GM12878 (cell line): ENCODE data around the gene PPP1R37. TPM values are rescaled to one million over a fixed set of nuclear protein-coding genes. Genes with fewer than 3 reads are reported as not detected.
A peak's percentile ranks its signal among the peaks of the same experiment; 100 is the strongest.

Source experiments
- KDM1A ChIP-seq: fragments of 200-600 bp; sonication (generic); IDR thresholded peaks from 2 replicates; pipeline ENCODE4 v1.6.1; 2016; ENCODE audit warnings: borderline replicate concordance
- MTA2 ChIP-seq: fragments of 450-650 bp; IDR thresholded peaks from 2 replicates; pipeline ENCODE4 v1.6.1; 2016; ENCODE audit warnings: low read depth, mild to moderate bottlenecking, moderate library complexity
- MYB ChIP-seq: fragments of 150-350 bp; IDR thresholded peaks from 2 replicates; pipeline ENCODE4 v1.6.1; 2014; ENCODE audit warnings: mild to moderate bottlenecking, low read depth, low read length, borderline replicate concordance
- REST ChIP-seq: IDR thresholded peaks from 2 replicates; pipeline ENCODE4 v1.6.1; 2012; ENCODE audit warnings: mild to moderate bottlenecking, low read depth, low read length
- SIN3A ChIP-seq: IDR thresholded peaks from 2 replicates; pipeline ENCODE4 v1.6.1; 2012; ENCODE audit warnings: low read depth, low read length, improper control_type of control experiment
- STAT1 ChIP-seq: fragments of 450-650 bp; conservative IDR thresholded peaks from 2 replicates; pipeline ENCODE4 v1.6.1; 2014; ENCODE audit warnings: antibody characterized with exemption, mild to moderate bottlenecking
- SUPT20H ChIP-seq: IDR thresholded peaks from 2 replicates; pipeline ENCODE4 v1.6.1; 2011; ENCODE audit warnings: low read depth, mild to moderate bottlenecking, low read length, moderate library complexity, borderline replicate concordance; ENCODE audit not compliant: control insufficient read depth
- TBL1XR1 ChIP-seq: IDR thresholded peaks from 2 replicates; pipeline ENCODE4 v1.6.1; 2012; ENCODE audit warnings: low read depth, low read length, improper control_type of control experiment
- ZZZ3 ChIP-seq: IDR thresholded peaks from 2 replicates; pipeline ENCODE4 v1.6.1; 2011; ENCODE audit warnings: low read depth; ENCODE audit not compliant: control insufficient read depth, insufficient read length
- polyA plus RNA-seq, 11 experiments: library from polyadenylated mRNA; depleted of rRNA in 4 of 11; unstranded in 6 of 11; stranded (reverse) in 5 of 11; fragments of >200 nt; fragmentation: Nextera tagmentation in 4 of 11; fragmentation: Illumina TruSeq in 1 of 11; extraction: Ambion mirVana in 4 of 11; extraction: Trizol in 1 of 11; gene quantifications; 1 replicate in 1 of 11; 2 replicates in 10 of 11; pipeline versions ENCODE4 v1.2.1 to v1.2.3, GENCODE V29; 2011 to 2016; ENCODE audit warnings: inconsistent platforms in 2 of 11, missing spikeins in 2 of 11, low read depth in 1 of 11
- total RNA-seq, 4 experiments: library from RNA; depleted of rRNA in 3 of 4; stranded (reverse); fragments of >200 nt in 3 of 4; fragmentation: Illumina TruSeq in 1 of 4; extraction: Trizol in 1 of 4; gene quantifications; 2 replicates each; pipeline versions ENCODE4 v1.2.1 to v1.2.3, GENCODE V29; 2013 to 2021
- TF ChIP-seq, protein P1 (sequence below): fragments of 450-650 bp; IDR thresholded peaks from 2 replicates; pipeline ENCODE4 v1.6.1; 2018; ENCODE audit warnings: borderline replicate concordance, mild to moderate bottlenecking; ENCODE audit not compliant: partially characterized antibody
- TF ChIP-seq, protein P2 (sequence below): fragments of 150-350 bp; IDR thresholded peaks from 2 replicates; pipeline ENCODE4 v1.6.1; 2014; ENCODE audit warnings: mild to moderate bottlenecking, low read depth, low read length
- TF ChIP-seq, protein P3 (sequence below): fragments of 450-650 bp; formaldehyde crosslinking; IDR thresholded peaks from 2 replicates; pipeline ENCODE4 v1.4.0; 2022; ENCODE audit warnings: mild to moderate bottlenecking, moderate library complexity

PPP1R37 gene
- total and polyA plus RNA-seq, 10 of the 15 experiments (the other 5 are each of a cell fraction or from before 2014, with no cell fraction given) = 0.09 to 21.3 (median 5.1) TPM; not detected in 1

DNA sequence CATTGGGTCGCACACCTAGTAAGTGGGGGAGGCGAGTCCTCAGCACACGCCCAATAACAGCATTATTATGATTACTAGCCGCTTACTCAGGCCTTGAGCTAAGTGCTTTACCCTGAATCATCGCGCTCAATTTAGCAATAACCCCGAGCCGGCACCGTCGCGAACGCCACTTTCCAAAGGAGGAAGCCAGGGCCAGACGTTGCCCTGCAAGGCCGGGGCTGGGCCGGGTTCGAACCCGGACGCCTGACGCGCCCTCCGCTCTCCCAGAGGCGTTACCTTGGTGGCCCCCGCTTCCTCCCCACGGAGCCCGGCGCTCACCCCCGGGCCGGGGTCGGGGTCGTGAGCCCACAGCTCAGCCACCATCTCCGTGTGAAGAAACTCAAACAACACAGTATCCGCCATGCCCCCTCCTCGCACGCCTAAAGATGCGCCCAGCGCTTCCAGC lies 84.9 kb downstream of the PPP1R37 start, which contains the start of gene TRAPPC6A (continued):
- TF ChIP-seq MYB (no peak), SIN3A (peak; percentile 55; the same call in 1 of the 2 replicates), REST (no peak), ZZZ3 (no peak), MTA2 (no peak), TBL1XR1 (no peak), STAT1 (0 out of 2 replicates have a peak, but pooled peaks have one; percentile 37), SUPT20H (no peak), KDM1A (no peak)
- TF ChIP-seq, protein P1, sequence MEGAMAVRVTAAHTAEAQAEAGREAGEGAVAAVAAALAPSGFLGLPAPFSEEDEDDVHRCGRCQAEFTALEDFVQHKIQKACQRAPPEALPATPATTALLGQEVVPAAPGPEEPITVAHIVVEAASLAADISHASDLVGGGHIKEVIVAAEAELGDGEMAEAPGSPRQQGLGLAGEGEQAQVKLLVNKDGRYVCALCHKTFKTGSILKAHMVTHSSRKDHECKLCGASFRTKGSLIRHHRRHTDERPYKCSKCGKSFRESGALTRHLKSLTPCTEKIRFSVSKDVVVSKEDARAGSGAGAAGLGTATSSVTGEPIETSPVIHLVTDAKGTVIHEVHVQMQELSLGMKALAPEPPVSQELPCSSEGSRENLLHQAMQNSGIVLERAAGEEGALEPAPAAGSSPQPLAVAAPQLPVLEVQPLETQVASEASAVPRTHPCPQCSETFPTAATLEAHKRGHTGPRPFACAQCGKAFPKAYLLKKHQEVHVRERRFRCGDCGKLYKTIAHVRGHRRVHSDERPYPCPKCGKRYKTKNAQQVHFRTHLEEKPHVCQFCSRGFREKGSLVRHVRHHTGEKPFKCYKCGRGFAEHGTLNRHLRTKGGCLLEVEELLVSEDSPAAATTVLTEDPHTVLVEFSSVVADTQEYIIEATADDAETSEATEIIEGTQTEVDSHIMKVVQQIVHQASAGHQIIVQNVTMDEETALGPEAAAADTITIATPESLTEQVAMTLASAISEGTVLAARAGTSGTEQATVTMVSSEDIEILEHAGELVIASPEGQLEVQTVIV = no peak
- TF ChIP-seq, protein P2, sequence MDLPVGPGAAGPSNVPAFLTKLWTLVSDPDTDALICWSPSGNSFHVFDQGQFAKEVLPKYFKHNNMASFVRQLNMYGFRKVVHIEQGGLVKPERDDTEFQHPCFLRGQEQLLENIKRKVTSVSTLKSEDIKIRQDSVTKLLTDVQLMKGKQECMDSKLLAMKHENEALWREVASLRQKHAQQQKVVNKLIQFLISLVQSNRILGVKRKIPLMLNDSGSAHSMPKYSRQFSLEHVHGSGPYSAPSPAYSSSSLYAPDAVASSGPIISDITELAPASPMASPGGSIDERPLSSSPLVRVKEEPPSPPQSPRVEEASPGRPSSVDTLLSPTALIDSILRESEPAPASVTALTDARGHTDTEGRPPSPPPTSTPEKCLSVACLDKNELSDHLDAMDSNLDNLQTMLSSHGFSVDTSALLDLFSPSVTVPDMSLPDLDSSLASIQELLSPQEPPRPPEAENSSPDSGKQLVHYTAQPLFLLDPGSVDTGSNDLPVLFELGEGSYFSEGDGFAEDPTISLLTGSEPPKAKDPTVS = no peak
- TF ChIP-seq, protein P3, sequence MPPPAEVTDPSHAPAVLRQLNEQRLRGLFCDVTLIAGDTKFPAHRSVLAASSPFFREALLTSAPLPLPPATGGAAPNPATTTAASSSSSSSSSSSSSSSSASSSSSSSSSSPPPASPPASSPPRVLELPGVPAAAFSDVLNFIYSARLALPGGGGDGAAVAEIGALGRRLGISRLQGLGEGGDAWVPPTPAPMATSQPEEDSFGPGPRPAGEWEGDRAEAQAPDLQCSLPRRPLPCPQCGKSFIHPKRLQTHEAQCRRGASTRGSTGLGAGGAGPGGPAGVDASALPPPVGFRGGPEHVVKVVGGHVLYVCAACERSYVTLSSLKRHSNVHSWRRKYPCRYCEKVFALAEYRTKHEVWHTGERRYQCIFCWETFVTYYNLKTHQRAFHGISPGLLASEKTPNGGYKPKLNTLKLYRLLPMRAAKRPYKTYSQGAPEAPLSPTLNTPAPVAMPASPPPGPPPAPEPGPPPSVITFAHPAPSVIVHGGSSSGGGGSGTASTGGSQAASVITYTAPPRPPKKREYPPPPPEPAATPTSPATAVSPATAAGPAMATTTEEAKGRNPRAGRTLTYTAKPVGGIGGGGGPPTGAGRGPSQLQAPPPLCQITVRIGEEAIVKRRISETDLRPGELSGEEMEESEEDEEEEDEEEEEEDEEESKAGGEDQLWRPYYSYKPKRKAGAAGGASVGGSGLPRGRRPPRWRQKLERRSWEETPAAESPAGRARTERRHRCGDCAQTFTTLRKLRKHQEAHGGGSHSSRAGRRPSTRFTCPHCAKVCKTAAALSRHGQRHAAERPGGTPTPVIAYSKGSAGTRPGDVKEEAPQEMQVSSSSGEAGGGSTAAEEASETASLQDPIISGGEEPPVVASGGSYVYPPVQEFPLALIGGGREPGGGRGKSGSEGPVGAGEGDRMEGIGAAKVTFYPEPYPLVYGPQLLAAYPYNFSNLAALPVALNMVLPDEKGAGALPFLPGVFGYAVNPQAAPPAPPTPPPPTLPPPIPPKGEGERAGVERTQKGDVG = no peak
